Lower leg skin (tissue), 3 donors: ENCODE results near the gene GON7.

ENCODE experiments used
- POLR2A ChIP-seq, 2 donors: fragments of 450-650 bp; IDR thresholded peaks; one replicate each; pipeline ENCODE4 v1.6.1; 2016 to 2017; ENCODE audit warnings: antibody characterized with exemption in 2 of 2, mild to moderate bottlenecking in 1 of 2, moderate library complexity in 1 of 2
- TF ChIP-seq, protein P1 (sequence below), 3 donors: fragments of 450-650 bp; IDR thresholded peaks; one replicate each; pipeline ENCODE4 v1.5.1; 2016; ENCODE audit warnings: antibody characterized with exemption in 3 of 3, mild to moderate bottlenecking in 3 of 3, moderate library complexity in 2 of 3

- TF ChIP-seq, protein P1, sequence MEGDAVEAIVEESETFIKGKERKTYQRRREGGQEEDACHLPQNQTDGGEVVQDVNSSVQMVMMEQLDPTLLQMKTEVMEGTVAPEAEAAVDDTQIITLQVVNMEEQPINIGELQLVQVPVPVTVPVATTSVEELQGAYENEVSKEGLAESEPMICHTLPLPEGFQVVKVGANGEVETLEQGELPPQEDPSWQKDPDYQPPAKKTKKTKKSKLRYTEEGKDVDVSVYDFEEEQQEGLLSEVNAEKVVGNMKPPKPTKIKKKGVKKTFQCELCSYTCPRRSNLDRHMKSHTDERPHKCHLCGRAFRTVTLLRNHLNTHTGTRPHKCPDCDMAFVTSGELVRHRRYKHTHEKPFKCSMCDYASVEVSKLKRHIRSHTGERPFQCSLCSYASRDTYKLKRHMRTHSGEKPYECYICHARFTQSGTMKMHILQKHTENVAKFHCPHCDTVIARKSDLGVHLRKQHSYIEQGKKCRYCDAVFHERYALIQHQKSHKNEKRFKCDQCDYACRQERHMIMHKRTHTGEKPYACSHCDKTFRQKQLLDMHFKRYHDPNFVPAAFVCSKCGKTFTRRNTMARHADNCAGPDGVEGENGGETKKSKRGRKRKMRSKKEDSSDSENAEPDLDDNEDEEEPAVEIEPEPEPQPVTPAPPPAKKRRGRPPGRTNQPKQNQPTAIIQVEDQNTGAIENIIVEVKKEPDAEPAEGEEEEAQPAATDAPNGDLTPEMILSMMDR (IDR thresholded peaks at IDR 0.05): no peak
- TF ChIP-seq POLR2A (IDR thresholded peaks at IDR 0.05): no peak
Measured at GRCh38 chr14:93186956-93187355, 19.9 kb downstream of the GON7 start.
